GM12878 (cell line): ENCODE measurements around the gene CNOT11. TPM values are rescaled to one million over a fixed set of nuclear protein-coding genes. Genes with fewer than 3 reads are reported as not detected.
A peak's percentile ranks its signal among the peaks of the same experiment; 100 is the strongest.

Experiments used
- ATF3 ChIP-seq: IDR thresholded peaks from 2 replicates; pipeline ENCODE4 v1.6.1; 2011; ENCODE audit warnings: low read depth, mild to moderate bottlenecking, low read length, moderate library complexity, borderline replicate concordance; ENCODE audit errors: extremely low read depth
- CHD1 ChIP-seq: IDR thresholded peaks from 2 replicates; pipeline ENCODE4 v1.6.1; 2012; ENCODE audit warnings: low read depth, low read length, improper control_type of control experiment
- CHD4 ChIP-seq: fragments of 200-600 bp; sonication (generic); IDR thresholded peaks from 2 replicates; pipeline ENCODE4 v1.6.1; 2016; ENCODE audit warnings: mild to moderate bottlenecking
- E2F8 ChIP-seq: fragments of 450-650 bp; IDR thresholded peaks from 2 replicates; pipeline ENCODE4 v1.6.1; 2018; ENCODE audit warnings: mild to moderate bottlenecking, low read depth, moderate library complexity; ENCODE audit not compliant: partially characterized antibody
- STAT1 ChIP-seq: fragments of 450-650 bp; conservative IDR thresholded peaks from 2 replicates; pipeline ENCODE4 v1.6.1; 2014; ENCODE audit warnings: antibody characterized with exemption, mild to moderate bottlenecking
- ZBTB40 ChIP-seq: fragments of 450-650 bp; IDR thresholded peaks from 2 replicates; pipeline ENCODE4 v1.6.1; 2016; ENCODE audit warnings: mild to moderate bottlenecking, moderate library complexity, borderline replicate concordance
- polyA plus RNA-seq, 11 experiments: library from polyadenylated mRNA; depleted of rRNA in 4 of 11; unstranded in 6 of 11; stranded (reverse) in 5 of 11; fragments of >200 nt; fragmentation: Nextera tagmentation in 4 of 11; fragmentation: Illumina TruSeq in 1 of 11; extraction: Ambion mirVana in 4 of 11; extraction: Trizol in 1 of 11; gene quantifications; 1 replicate in 1 of 11; 2 replicates in 10 of 11; pipeline versions ENCODE4 v1.2.1 to v1.2.3, GENCODE V29; 2011 to 2016; ENCODE audit warnings: inconsistent platforms in 2 of 11, missing spikeins in 2 of 11, low read depth in 1 of 11
- total RNA-seq, 4 experiments: library from RNA; depleted of rRNA in 3 of 4; stranded (reverse); fragments of >200 nt in 3 of 4; fragmentation: Illumina TruSeq in 1 of 4; extraction: Trizol in 1 of 4; gene quantifications; 2 replicates each; pipeline versions ENCODE4 v1.2.1 to v1.2.3, GENCODE V29; 2013 to 2021
- TF ChIP-seq, protein P1 (sequence below): fragments of 150-350 bp; IDR thresholded peaks from 2 replicates; pipeline ENCODE4 v1.6.1; 2016; ENCODE audit warnings: low read depth, low read length
- TF ChIP-seq, protein P2 (sequence below): fragments of 450-650 bp; formaldehyde crosslinking; IDR thresholded peaks from 2 replicates; pipeline ENCODE4 v1.4.0; 2022; ENCODE audit warnings: mild to moderate bottlenecking, moderate library complexity

CNOT11 gene
- total and polyA plus RNA-seq, 10 of the 15 experiments (the other 5 are each of a cell fraction or from before 2014, with no cell fraction given), result 10.8 to 111 (median 50.5) TPM

DNA sequence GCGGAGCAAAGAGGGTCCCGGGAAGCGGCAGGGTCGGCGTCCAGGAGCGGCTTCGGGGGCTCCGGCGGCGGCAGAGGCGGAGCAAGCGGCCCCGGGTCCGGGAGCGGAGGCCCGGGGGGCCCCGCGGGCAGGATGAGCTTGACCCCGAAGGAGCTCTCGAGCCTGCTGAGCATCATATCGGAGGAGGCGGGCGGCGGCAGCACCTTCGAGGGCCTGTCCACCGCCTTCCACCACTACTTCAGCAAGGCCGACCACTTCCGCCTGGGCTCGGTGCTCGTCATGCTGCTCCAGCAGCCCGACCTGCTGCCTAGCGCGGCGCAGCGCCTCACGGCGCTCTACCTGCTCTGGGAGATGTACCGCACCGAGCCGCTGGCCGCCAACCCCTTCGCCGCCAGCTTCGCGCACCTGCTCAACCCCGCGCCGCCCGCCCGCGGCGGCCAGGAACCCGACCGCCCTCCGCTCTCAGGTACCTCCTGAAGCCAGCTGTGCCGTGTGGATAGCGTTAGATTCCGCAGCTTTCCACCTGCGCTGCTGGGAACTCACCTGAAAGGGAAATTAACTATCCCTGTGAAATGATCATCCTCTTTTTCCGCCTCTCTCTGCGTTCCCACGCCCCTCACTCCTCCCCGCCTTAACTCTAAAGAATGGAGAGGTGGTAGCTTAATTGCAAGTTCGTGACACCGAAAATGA, 472 bp downstream of the CNOT11 start (continued):
- TF ChIP-seq ATF3 (no peak), ZBTB40 (no peak), CHD4 (no peak), CHD1 (no peak), E2F8 (no peak), STAT1 (peak; percentile 73; the same call in 1 of the 2 replicates)
- TF ChIP-seq, protein P1, sequence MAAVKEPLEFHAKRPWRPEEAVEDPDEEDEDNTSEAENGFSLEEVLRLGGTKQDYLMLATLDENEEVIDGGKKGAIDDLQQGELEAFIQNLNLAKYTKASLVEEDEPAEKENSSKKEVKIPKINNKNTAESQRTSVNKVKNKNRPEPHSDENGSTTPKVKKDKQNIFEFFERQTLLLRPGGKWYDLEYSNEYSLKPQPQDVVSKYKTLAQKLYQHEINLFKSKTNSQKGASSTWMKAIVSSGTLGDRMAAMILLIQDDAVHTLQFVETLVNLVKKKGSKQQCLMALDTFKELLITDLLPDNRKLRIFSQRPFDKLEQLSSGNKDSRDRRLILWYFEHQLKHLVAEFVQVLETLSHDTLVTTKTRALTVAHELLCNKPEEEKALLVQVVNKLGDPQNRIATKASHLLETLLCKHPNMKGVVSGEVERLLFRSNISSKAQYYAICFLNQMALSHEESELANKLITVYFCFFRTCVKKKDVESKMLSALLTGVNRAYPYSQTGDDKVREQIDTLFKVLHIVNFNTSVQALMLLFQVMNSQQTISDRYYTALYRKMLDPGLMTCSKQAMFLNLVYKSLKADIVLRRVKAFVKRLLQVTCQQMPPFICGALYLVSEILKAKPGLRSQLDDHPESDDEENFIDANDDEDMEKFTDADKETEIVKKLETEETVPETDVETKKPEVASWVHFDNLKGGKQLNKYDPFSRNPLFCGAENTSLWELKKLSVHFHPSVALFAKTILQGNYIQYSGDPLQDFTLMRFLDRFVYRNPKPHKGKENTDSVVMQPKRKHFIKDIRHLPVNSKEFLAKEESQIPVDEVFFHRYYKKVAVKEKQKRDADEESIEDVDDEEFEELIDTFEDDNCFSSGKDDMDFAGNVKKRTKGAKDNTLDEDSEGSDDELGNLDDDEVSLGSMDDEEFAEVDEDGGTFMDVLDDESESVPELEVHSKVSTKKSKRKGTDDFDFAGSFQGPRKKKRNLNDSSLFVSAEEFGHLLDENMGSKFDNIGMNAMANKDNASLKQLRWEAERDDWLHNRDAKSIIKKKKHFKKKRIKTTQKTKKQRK, result no peak
- TF ChIP-seq, protein P2, sequence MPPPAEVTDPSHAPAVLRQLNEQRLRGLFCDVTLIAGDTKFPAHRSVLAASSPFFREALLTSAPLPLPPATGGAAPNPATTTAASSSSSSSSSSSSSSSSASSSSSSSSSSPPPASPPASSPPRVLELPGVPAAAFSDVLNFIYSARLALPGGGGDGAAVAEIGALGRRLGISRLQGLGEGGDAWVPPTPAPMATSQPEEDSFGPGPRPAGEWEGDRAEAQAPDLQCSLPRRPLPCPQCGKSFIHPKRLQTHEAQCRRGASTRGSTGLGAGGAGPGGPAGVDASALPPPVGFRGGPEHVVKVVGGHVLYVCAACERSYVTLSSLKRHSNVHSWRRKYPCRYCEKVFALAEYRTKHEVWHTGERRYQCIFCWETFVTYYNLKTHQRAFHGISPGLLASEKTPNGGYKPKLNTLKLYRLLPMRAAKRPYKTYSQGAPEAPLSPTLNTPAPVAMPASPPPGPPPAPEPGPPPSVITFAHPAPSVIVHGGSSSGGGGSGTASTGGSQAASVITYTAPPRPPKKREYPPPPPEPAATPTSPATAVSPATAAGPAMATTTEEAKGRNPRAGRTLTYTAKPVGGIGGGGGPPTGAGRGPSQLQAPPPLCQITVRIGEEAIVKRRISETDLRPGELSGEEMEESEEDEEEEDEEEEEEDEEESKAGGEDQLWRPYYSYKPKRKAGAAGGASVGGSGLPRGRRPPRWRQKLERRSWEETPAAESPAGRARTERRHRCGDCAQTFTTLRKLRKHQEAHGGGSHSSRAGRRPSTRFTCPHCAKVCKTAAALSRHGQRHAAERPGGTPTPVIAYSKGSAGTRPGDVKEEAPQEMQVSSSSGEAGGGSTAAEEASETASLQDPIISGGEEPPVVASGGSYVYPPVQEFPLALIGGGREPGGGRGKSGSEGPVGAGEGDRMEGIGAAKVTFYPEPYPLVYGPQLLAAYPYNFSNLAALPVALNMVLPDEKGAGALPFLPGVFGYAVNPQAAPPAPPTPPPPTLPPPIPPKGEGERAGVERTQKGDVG (CRISPR knock-in tag), result no peak
